Measurements from ENCODE around the gene FADS3.
"Not testable (repeated sequence)": the region's sequence is repeated elsewhere in the genome, so short reads cannot be mapped to it uniquely, and the experiment has no call there.

Gene FADS3

GRCh38 chr11:61885784-61886580 is 5.4 kb downstream of the FADS3 start:
- Histone ChIP-seq H3K4me1 (ENCODE audit: control insufficient read depth, insufficient read depth, low read length, poor library complexity, severe bottlenecking) (peaks cover 23% of the 10 kb centered on the region), H3K4me3 (ENCODE audit: extremely low read depth, insufficient read depth, low read length, poor library complexity, severe bottlenecking) (no peak overlapping the region), H3K9me3 (ENCODE audit: control insufficient read depth, low read length) (peaks cover 5% of the 10 kb centered on the region), H3K36me3 (ENCODE audit: control insufficient read depth, insufficient read depth, low read length) (no peaks in the 10 kb centered on the region), H3K27ac (ENCODE audit: low read depth, low read length, severe bottlenecking) (no peak overlapping the region)
- 94 to 97% methylated on average over 5 of the region's 13 CpGs for WGBS, 2 experiments (ENCODE audit: insufficient coverage in 2 of 2)

- no peak overlapping the region for H3K27ac ChIP-seq (ENCODE audit: low read depth, low read length, severe bottlenecking)
- peaks cover 5% of the 10 kb centered on the region for H3K9me3 ChIP-seq (ENCODE audit: control insufficient read depth, low read length)
- H3K4me1 ChIP-seq (ENCODE audit: control insufficient read depth, insufficient read depth, low read length, poor library complexity, severe bottlenecking), result peaks cover 19% of the 10 kb centered on the region
- no peak overlapping the region for H3K4me3 ChIP-seq (ENCODE audit: extremely low read depth, insufficient read depth, low read length, poor library complexity, severe bottlenecking)
- WGBS, 2 experiments (ENCODE audit: insufficient coverage in 2 of 2), result 79 to 96% methylated on average over 5 to 7 of the region's 7 CpGs
- H3K36me3 ChIP-seq (ENCODE audit: control insufficient read depth, insufficient read depth, low read length), result no peaks in the 10 kb centered on the region
These were observed 6.1 kb downstream of the FADS3 start for GRCh38 chr11:61885166-61885778.

GRCh38 chr11:61883947-61884346 is 7.4 kb downstream of the FADS3 start:
- peaks cover 14% of the 10 kb centered on the region for H3K4me1 ChIP-seq (ENCODE audit: control insufficient read depth, insufficient read depth, low read length, poor library complexity, severe bottlenecking)
- H3K9me3 ChIP-seq (ENCODE audit: control insufficient read depth, low read length), result peaks cover 5% of the 10 kb centered on the region
- WGBS, 2 experiments (ENCODE audit: insufficient coverage in 2 of 2), result 85 to 91% methylated on average over 2 to 4 of the region's 5 CpGs
- H3K4me3 ChIP-seq (ENCODE audit: extremely low read depth, insufficient read depth, low read length, poor library complexity, severe bottlenecking), result no peak overlapping the region
- no peak overlapping the region for H3K27ac ChIP-seq (ENCODE audit: low read depth, low read length, severe bottlenecking)
- H3K36me3 ChIP-seq (ENCODE audit: control insufficient read depth, insufficient read depth, low read length), result peaks cover 3% of the 10 kb centered on the region

- H3K36me3 ChIP-seq (ENCODE audit: control insufficient read depth, insufficient read depth, low read length), result peaks cover 4% of the 10 kb centered on the region
- H3K4me1 ChIP-seq (ENCODE audit: control insufficient read depth, insufficient read depth, low read length, poor library complexity, severe bottlenecking), result peaks cover 13% of the 10 kb centered on the region
- H3K4me3 ChIP-seq (ENCODE audit: extremely low read depth, insufficient read depth, low read length, poor library complexity, severe bottlenecking), result no peak overlapping the region
- peaks cover 5% of the 10 kb centered on the region for H3K9me3 ChIP-seq (ENCODE audit: control insufficient read depth, low read length)
- WGBS, 2 experiments (ENCODE audit: insufficient coverage in 2 of 2), result 85 to 95% methylated on average over 7 to 9 of the region's 10 CpGs
- H3K27ac ChIP-seq (ENCODE audit: low read depth, low read length, severe bottlenecking), result no peak overlapping the region
These were observed 8.0 kb downstream of the FADS3 start for GRCh38 chr11:61883327-61883726.

GRCh38 chr11:61882879-61883278 is 8.5 kb downstream of the FADS3 start:
- peaks cover 5% of the 10 kb centered on the region for H3K9me3 ChIP-seq (ENCODE audit: control insufficient read depth, low read length)
- H3K4me3 ChIP-seq (ENCODE audit: extremely low read depth, insufficient read depth, low read length, poor library complexity, severe bottlenecking), result no peak overlapping the region
- H3K27ac ChIP-seq (ENCODE audit: low read depth, low read length, severe bottlenecking), result no peak overlapping the region
- WGBS, 2 experiments (ENCODE audit: insufficient coverage in 2 of 2), result 88 to 90% methylated on average over 5 of the region's 6 CpGs
- H3K36me3 ChIP-seq (ENCODE audit: control insufficient read depth, insufficient read depth, low read length), result peaks cover 4% of the 10 kb centered on the region
- H3K4me1 ChIP-seq (ENCODE audit: control insufficient read depth, insufficient read depth, low read length, poor library complexity, severe bottlenecking), result peaks cover 9% of the 10 kb centered on the region

DNA sequence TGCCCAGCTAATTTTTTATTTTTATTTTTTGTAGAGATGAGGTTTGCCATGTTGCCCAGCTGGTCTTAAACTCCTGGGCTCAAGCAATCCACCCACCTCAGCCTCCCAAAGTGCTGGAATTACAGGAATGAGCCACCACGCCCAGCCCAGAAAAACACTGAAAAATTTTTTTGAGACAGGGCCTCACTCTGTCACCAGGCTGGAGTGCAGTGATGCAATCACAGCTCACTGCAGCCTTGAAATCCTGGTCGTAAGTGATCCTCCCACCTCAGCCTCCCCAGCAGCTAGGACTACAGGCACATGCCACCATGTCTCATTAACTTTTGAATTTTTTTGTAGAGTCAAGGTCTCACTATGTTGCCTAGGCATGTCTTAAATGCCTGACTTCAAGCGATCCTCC is 9.1 kb downstream of the FADS3 start:
- WGBS, 2 experiments (ENCODE audit: insufficient coverage in 2 of 2), result 83 to 93% methylated on average over 1 to 3 of the region's 3 CpGs
- H3K27ac ChIP-seq (ENCODE audit: low read depth, low read length, severe bottlenecking); H3K9me3 ChIP-seq (ENCODE audit: control insufficient read depth, low read length); H3K36me3 ChIP-seq (ENCODE audit: control insufficient read depth, insufficient read depth, low read length); H3K4me1 ChIP-seq (ENCODE audit: control insufficient read depth, insufficient read depth, low read length, poor library complexity, severe bottlenecking); H3K4me3 ChIP-seq (ENCODE audit: extremely low read depth, insufficient read depth, low read length, poor library complexity, severe bottlenecking): not testable (repeated sequence)

DNA sequence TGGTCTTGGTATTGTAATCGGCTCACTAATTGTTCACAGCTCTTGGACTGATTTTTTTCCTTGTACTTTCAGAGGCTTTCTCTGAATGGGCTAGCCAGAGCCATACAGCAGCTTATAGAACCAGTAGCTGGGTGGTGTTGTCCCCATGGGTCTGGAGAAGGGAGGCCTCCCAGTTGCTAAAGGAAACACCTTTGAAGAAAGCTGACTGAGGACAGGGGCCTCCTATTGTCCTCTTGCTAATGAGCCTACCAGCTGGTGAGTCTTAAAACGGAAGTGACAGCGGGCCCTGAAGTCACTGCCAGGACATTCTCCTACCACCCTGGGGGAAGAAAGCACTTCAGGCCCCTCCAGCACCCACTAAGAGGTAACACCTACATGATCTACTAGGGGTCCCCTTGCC is 9.9 kb downstream of the FADS3 start:
- no peaks in the 10 kb centered on the region for H3K9me3 ChIP-seq (ENCODE audit: control insufficient read depth, low read length)
- peaks cover 4% of the 10 kb centered on the region for H3K36me3 ChIP-seq (ENCODE audit: control insufficient read depth, insufficient read depth, low read length)
- no peak overlapping the region for H3K27ac ChIP-seq (ENCODE audit: low read depth, low read length, severe bottlenecking)
- no peak overlapping the region for H3K4me3 ChIP-seq (ENCODE audit: extremely low read depth, insufficient read depth, low read length, poor library complexity, severe bottlenecking)
- H3K4me1 ChIP-seq (ENCODE audit: control insufficient read depth, insufficient read depth, low read length, poor library complexity, severe bottlenecking), result peaks cover 4% of the 10 kb centered on the region
- 46 to 52% methylated on average over 3 of the region's 3 CpGs for WGBS, 2 experiments (ENCODE audit: insufficient coverage in 2 of 2)

- H3K4me1 ChIP-seq (ENCODE audit: control insufficient read depth, insufficient read depth, low read length, poor library complexity, severe bottlenecking), result peaks cover 4% of the 10 kb centered on the region
- H3K4me3 ChIP-seq (ENCODE audit: extremely low read depth, insufficient read depth, low read length, poor library complexity, severe bottlenecking), result no peak overlapping the region
- peaks cover 4% of the 10 kb centered on the region for H3K36me3 ChIP-seq (ENCODE audit: control insufficient read depth, insufficient read depth, low read length)
- H3K9me3 ChIP-seq (ENCODE audit: control insufficient read depth, low read length), result no peaks in the 10 kb centered on the region
- WGBS, 2 experiments (ENCODE audit: insufficient coverage in 2 of 2), result 91 to 98% methylated on average over 6 of the region's 6 CpGs
- no peak overlapping the region for H3K27ac ChIP-seq (ENCODE audit: low read depth, low read length, severe bottlenecking)
These were observed 10.9 kb downstream of the FADS3 start for GRCh38 chr11:61880454-61880853.

- Histone ChIP-seq H3K27ac (ENCODE audit: low read depth, low read length, severe bottlenecking) (no peak overlapping the region), H3K4me1 (ENCODE audit: control insufficient read depth, insufficient read depth, low read length, poor library complexity, severe bottlenecking) (peaks cover 4% of the 10 kb centered on the region), H3K4me3 (ENCODE audit: extremely low read depth, insufficient read depth, low read length, poor library complexity, severe bottlenecking) (no peak overlapping the region), H3K36me3 (ENCODE audit: control insufficient read depth, insufficient read depth, low read length) (peaks cover 4% of the 10 kb centered on the region), H3K9me3 (ENCODE audit: control insufficient read depth, low read length) (no peaks in the 10 kb centered on the region)
- WGBS, 2 experiments (ENCODE audit: insufficient coverage in 2 of 2), result 95 to 98% methylated on average over 11 of the region's 11 CpGs
These were observed 11.3 kb downstream of the FADS3 start for GRCh38 chr11:61880031-61880430.

- Histone ChIP-seq H3K9me3 (ENCODE audit: control insufficient read depth, low read length) (no peaks in the 10 kb centered on the region), H3K36me3 (ENCODE audit: control insufficient read depth, insufficient read depth, low read length) (peaks cover 4% of the 10 kb centered on the region), H3K4me1 (ENCODE audit: control insufficient read depth, insufficient read depth, low read length, poor library complexity, severe bottlenecking) (peaks cover 4% of the 10 kb centered on the region), H3K27ac (ENCODE audit: low read depth, low read length, severe bottlenecking) (no peak overlapping the region), H3K4me3 (ENCODE audit: extremely low read depth, insufficient read depth, low read length, poor library complexity, severe bottlenecking) (no peak overlapping the region)
- 100% methylated on average over 2 of the region's 7 CpGs; no CpG with 5 or more reads in 1 of the 2 experiments for WGBS, 2 experiments (ENCODE audit: insufficient coverage in 2 of 2)
These were observed 12.2 kb downstream of the FADS3 start for GRCh38 chr11:61879152-61879551.

- WGBS, 2 experiments (ENCODE audit: insufficient coverage in 2 of 2), result 95 to 96% methylated on average over 8 of the region's 14 CpGs
- H3K36me3 ChIP-seq (ENCODE audit: control insufficient read depth, insufficient read depth, low read length), result peaks cover 4% of the 10 kb centered on the region
These were observed 15.6 kb downstream of the FADS3 start for GRCh38 chr11:61875698-61876097.

More at GRCh38 chr11:61875698-61876097, 15.6 kb downstream of the FADS3 start:
- no peak overlapping the region for H3K4me3 ChIP-seq (ENCODE audit: extremely low read depth, insufficient read depth, low read length, poor library complexity, severe bottlenecking)
- peaks cover 3% of the 10 kb centered on the region for H3K4me1 ChIP-seq (ENCODE audit: control insufficient read depth, insufficient read depth, low read length, poor library complexity, severe bottlenecking)
- H3K9me3 ChIP-seq (ENCODE audit: control insufficient read depth, low read length), result no peaks in the 10 kb centered on the region
- H3K27ac ChIP-seq (ENCODE audit: low read depth, low read length, severe bottlenecking), result no peak overlapping the region

Data from mesodermal cell (in vitro differentiated cells).